ENCODE measurements around the gene NAV2. TPM values are rescaled to one million over a fixed set of nuclear protein-coding genes. Genes with fewer than 3 reads are reported as not detected.

Gene NAV2
- total RNA-seq, 1 donor = 11.2 TPM

- TF ChIP-seq CTCF (IDR thresholded peaks at IDR 0.05; ENCODE audit: insufficient read depth, low read depth, low read length) = no peak
- H3K4me3 ChIP-seq (ENCODE audit: low read depth, low read length) = no peak overlapping the region
- no peak for DNase-seq (ENCODE audit: low read depth)
Observed at GRCh38 chr11:19836666-19837065, 124.0 kb downstream of the NAV2 start.

GRCh38 chr11:19838994-19839768 is 126.5 kb downstream of the NAV2 start:
- no peak overlapping the region for H3K4me3 ChIP-seq (ENCODE audit: low read depth, low read length)
- DNase-seq (ENCODE audit: low read depth) = no peak
- no peak for TF ChIP-seq CTCF (IDR thresholded peaks at IDR 0.05; ENCODE audit: insufficient read depth, low read depth, low read length)

- TF ChIP-seq CTCF (IDR thresholded peaks at IDR 0.05; ENCODE audit: insufficient read depth, low read depth, low read length) = no peak
- no peak overlapping the region for H3K4me3 ChIP-seq (ENCODE audit: low read depth, low read length)
- DNase-seq (ENCODE audit: low read depth) = no peak
Observed at GRCh38 chr11:19840961-19841360, 128.3 kb downstream of the NAV2 start.

- no peak for TF ChIP-seq CTCF (IDR thresholded peaks at IDR 0.05; ENCODE audit: insufficient read depth, low read depth, low read length)
Observed at GRCh38 chr11:19842505-19842904, 129.9 kb downstream of the NAV2 start.

GRCh38 chr11:19843079-19843478 is 130.4 kb downstream of the NAV2 start:
- TF ChIP-seq CTCF (IDR thresholded peaks at IDR 0.05; ENCODE audit: insufficient read depth, low read depth, low read length) = no peak
- H3K4me3 ChIP-seq (ENCODE audit: low read depth, low read length) = no peak overlapping the region
- DNase-seq (ENCODE audit: low read depth) = no peak

More at GRCh38 chr11:19842505-19842904, 129.9 kb downstream of the NAV2 start:
- H3K4me3 ChIP-seq (ENCODE audit: low read depth, low read length) = no peak overlapping the region
- no peak for DNase-seq (ENCODE audit: low read depth)

- H3K4me3 ChIP-seq (ENCODE audit: low read depth, low read length) = no peak overlapping the region
- no peak for DNase-seq (ENCODE audit: low read depth)
- TF ChIP-seq CTCF (IDR thresholded peaks at IDR 0.05; ENCODE audit: insufficient read depth, low read depth, low read length) = no peak
Observed at GRCh38 chr11:19844012-19844411, 131.4 kb downstream of the NAV2 start.

- no peak for DNase-seq (ENCODE audit: low read depth)
- no peak for TF ChIP-seq CTCF (IDR thresholded peaks at IDR 0.05; ENCODE audit: insufficient read depth, low read depth, low read length)
- no peak overlapping the region for H3K4me3 ChIP-seq (ENCODE audit: low read depth, low read length)
Observed at GRCh38 chr11:19844806-19845205, 132.2 kb downstream of the NAV2 start.

All from fibroblast of villous mesenchyme (primary cell).